GM21528 (cell line): ENCODE data around the gene CLDN22.

Experiments
- ATAC-seq: cut with Tn5 transposase; IDR thresholded peaks from one replicate; pipeline ENCODE4 v1.9.1; 2021; ENCODE audit warnings: mild to moderate bottlenecking, moderate library complexity; ENCODE audit not compliant: unreplicated experiment, low FRiP score

Gene CLDN22

GRCh38 chr4:183287309-183287659 is 32.8 kb downstream of the CLDN22 start:
- peak; percentile 87 for ATAC-seq

- no peak for ATAC-seq
These were observed 33.3 kb downstream of the CLDN22 start for GRCh38 chr4:183286590-183287308.

- no peak for ATAC-seq
These were observed 34.2 kb downstream of the CLDN22 start for GRCh38 chr4:183285886-183286285.

DNA sequence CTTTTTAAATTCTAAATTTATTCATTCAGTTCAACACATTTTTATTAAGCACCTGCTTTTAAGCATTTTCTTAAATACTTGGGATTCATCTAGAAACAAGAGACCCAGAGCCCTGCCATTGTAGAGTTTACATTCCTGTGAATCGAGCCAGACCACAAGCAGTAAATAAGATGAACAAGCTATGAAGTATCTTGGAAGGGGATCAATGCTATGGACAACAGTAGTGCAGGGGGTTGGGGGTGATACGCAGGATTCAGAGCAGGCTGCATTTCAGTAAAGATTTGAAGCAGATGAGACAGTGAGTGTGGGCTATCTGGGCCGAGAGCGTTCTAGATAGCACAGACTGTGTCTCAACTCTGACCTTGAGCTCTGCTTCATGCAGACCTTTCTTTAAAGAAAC is 35.1 kb downstream of the CLDN22 start:
- no peak for ATAC-seq

DNA sequence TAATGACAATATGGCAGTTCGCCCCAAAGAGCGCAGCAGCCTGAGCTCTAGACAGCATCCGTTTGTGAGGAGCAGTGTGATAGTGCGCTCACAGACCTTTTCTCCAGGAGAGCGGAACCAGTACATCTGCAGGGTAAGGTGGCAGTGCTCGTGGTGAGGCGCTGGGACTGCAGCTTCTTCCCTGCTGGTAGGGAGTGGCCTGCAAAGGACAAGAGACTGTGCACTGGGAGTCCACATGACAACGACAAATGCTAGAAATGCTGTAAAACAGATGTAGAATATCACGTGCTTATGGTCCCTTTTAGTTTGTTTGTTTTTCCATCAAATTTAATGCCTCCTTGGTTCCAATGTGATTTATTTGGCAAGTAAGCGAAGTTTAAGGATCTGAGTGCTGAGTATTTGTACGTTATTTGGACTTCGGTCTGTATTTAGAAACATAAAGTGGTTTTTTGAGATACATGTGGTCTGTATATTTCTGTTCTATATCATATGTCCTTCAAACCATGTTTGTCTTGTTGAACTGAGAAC is 35.8 kb downstream of the CLDN22 start:
- no peak for ATAC-seq

DNA sequence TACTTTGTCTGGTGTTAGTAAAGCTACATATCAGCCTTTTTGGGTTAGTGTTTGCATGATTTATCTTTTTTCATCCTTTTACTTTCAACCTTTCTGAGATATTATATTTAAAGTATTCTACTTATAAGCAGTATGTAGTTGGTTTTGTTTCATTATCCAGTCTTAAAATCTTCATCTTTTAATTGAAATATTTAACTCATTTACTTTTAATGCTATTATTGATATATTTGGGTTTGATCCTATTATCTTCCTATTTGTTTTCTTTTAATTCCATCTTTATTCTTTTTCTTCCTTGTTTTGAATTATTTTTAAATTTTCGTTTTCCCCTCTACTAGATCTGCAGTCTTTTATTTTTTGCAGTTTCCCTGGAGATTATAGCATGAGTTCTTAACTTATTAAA is 44.0 kb downstream of the CLDN22 start:
- ATAC-seq = no peak

GRCh38 chr4:183272384-183272783 is 47.7 kb downstream of the CLDN22 start:
- no peak for ATAC-seq

GRCh38 chr4:183268556-183268955 is 51.5 kb downstream of the CLDN22 start:
- ATAC-seq = no peak
